AG10803 (cell line): ENCODE results near the gene LIMS1.

Experiments
- DNase-seq: peaks from one replicate; pipeline ENCODE4 v3.0.0; 2010; ENCODE audit warnings: low read depth
- H3K4me3 ChIP-seq: 2 replicates; pipeline ENCODE4 v1.5.1; 2011; ENCODE audit warnings: mild to moderate bottlenecking, low read length, control low read depth
- CTCF ChIP-seq: conservative IDR thresholded peaks from 2 replicates; pipeline ENCODE4 v1.5.1; 2011; ENCODE audit warnings: mild to moderate bottlenecking, low read length, control low read depth, inconsistent platforms

LIMS1 gene

GRCh38 chr2:108585436-108585835 is 51.2 kb downstream of the LIMS1 start:
- no peak for DNase-seq

GRCh38 chr2:108586116-108586515 is 51.8 kb downstream of the LIMS1 start:
- no peak for DNase-seq
- H3K4me3 ChIP-seq: no peak overlapping the region
- TF ChIP-seq CTCF: no peak

More at GRCh38 chr2:108585436-108585835, 51.2 kb downstream of the LIMS1 start:
- H3K4me3 ChIP-seq: no peak overlapping the region
- no peak for TF ChIP-seq CTCF

GRCh38 chr2:108586631-108587030 is 52.4 kb downstream of the LIMS1 start:
- H3K4me3 ChIP-seq: no peak overlapping the region
- DNase-seq: no peak
- no peak for TF ChIP-seq CTCF

- no peak overlapping the region for H3K4me3 ChIP-seq
- no peak for TF ChIP-seq CTCF
- DNase-seq: peak; percentile 58
Observed at GRCh38 chr2:108587621-108588020, 53.4 kb downstream of the LIMS1 start.

- H3K4me3 ChIP-seq: no peak overlapping the region
- DNase-seq: no peak
- TF ChIP-seq CTCF: no peak
Observed at GRCh38 chr2:108588070-108588668, 53.9 kb downstream of the LIMS1 start.

GRCh38 chr2:108589372-108589771 is 55.1 kb downstream of the LIMS1 start:
- DNase-seq: no peak
- H3K4me3 ChIP-seq: no peak overlapping the region
- TF ChIP-seq CTCF: no peak

- DNase-seq: no peak
- TF ChIP-seq CTCF: no peak
- H3K4me3 ChIP-seq: no peak overlapping the region
Observed at GRCh38 chr2:108589781-108590180, 55.5 kb downstream of the LIMS1 start.
